Stimulated activated CD4-positive, alpha-beta T cell treated with anti-CD3 and anti-CD28 coated beads, Interleukin-12 subunit alpha, Interleukin-12 subunit beta, amount 100 ng/mL, for 24 hours (primary cell): Measurements from ENCODE around the gene USP3.
"Not testable (repeated sequence)": the region's sequence is repeated elsewhere in the genome, so short reads cannot be mapped to it uniquely, and the experiment has no call there.

Experiments
- DNase-seq, 2 experiments: peaks; one replicate each; pipeline ENCODE4 v3.0.0-alpha.2; 2020; ENCODE audit warnings: low read depth in 2 of 2

The USP3 gene

DNA sequence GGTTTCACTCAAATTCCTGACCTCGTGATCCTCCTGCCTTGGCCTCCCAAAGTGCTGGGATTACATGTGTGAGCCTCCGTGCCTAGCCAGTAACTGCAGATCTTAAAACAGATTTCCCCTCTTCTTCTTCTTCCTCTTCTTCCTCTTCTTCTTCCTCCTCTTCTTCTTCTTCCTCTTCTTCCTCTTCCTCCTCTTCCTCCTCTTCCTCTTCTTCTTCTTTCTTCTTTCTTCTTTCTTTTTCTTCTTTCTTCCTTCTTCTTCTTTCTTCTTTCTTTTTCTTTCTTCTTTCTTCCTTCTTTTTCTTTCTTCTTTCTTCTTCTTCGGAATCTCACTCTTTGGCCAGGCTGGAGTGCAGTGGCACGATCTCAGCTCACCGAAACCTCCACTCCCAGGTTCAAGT is 7.8 kb downstream of the USP3 start:
- no peak for DNase-seq

DNA sequence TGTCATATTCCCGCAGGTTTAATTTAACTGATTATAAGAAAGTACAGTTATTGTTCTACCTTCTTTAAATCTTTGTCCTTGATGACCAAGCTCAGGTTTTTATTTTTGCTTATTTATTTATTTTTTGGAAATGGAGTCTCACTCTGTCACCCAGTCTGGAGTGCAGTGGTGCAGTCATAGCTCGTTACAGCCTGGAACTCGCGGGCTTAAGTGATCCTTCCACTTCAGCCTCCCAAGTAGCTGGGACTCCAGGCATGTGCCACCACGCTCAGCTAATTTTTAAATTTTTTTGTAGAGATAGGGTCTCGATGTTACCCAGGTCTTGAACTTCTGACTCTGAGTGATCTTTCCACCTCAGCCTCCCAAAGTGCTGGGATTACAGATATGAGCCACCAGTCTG is 8.9 kb downstream of the USP3 start:
- DNase-seq, result no peak

DNA sequence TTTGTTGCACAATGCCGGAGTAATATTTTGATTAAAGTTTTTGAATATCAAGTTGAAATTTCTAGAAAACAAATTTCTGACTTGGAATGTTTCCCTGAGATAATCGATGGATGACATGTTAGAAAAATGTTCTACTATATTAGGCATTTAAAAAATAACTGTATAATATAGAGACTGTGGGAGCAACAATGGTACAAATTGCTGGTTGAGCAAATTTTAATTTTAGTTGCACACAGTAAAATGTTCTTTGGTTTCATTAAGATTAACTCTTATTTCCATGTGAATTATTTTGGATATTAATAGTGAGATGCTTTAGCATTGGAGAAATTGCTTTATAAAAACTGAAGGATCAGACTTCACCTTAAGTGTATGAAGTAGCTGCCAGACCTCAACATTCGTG is 9.3 kb downstream of the USP3 start:
- no peak for DNase-seq

DNA sequence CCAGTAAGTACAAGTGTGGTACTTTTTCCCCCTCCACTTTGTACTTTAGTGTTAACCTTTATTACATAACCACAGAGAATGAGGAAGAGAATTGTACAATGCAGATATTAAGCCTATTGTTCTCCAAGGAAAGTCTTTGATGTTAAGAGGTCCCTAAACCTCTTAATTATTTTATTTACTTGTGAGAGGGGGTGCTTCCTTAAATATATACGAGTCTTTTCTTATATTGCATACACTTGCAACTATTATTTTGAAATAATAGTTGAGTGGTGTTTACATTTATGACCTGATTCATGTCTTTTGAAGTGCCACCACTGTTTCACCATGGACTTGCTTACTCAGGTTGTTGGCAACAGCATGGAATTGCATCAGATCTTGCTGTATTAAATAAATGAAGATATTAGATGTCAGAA is 10.1 kb downstream of the USP3 start:
- no peak for DNase-seq

DNA sequence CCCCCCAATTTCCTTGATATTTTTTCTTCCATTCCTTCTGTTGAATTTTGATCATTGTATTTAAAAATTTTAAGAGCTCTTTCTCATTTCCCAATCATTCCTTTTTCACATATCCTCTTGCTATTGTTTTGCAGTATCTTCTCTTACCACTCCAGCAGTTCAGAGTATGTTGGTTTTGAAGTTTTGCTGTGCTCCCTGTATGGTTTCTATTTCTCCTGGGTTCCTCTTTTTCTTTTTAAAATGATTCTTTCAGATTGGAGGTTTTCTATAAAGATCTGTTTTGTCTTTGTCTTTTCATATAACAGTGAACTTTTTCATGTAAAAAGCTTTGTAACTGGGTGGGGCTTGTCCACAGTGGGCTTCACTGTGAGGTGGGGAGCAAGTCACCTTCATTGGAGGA is 12.8 kb downstream of the USP3 start:
- no peak for DNase-seq

GRCh38 chr15:63517628-63518027 is 13.2 kb downstream of the USP3 start:
- DNase-seq, result no peak

DNA sequence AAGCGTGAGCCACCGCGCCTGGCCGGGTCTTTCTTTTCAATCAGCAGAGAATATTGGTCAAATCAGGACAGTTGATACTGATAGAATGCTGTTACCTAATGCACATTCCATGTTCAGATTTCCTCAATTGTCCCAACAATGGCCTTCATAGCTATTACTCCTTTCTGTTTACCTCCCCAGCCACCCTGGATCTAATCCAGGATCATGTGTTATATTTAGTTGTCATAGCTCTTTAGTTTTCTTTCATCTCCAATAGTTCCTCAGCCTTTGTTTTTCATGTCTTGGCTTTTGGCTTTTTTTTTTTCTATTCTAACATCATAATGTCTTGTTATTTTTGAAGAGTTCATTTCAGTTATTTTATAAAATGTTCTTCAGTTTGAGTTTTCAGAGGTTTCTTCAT is 14.6 kb downstream of the USP3 start:
- DNase-seq, result no peak

DNA sequence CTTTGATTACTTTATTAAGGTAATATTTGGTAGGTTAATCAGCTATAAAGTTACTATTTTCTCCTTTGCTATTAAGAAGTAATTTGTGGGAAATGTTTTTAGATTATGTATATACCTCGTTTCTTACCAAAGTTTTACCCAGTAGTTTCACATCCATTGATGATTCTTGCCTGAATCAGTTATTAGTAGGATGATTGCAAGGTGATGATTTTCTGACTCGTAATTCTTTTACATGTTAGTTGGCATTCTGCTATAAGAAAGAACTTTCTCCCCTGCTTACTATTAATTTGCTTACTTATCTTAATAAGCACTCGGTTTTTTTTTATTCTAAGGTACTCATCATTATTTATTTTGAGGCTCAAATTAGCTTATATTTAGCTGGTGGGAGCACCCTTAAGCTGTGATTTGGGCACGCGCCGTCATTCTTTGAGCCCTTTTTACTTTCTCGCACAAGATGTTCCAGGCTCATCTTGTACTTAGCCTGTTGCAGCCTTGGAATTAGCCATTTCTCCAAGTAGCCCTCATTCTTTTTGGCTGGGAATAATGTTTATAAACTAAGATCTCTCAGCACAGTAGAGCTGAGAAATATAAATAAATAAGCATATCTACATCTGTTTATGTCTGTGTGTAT is 15.3 kb downstream of the USP3 start:
- no peak for DNase-seq

- not testable (repeated sequence) for DNase-seq
Measured at GRCh38 chr15:63520462-63520861, 16.1 kb downstream of the USP3 start.

- no peak for DNase-seq
Measured at GRCh38 chr15:63522225-63522578, 17.8 kb downstream of the USP3 start.

GRCh38 chr15:63523306-63523990 is 19.1 kb downstream of the USP3 start:
- no peak for DNase-seq

DNA sequence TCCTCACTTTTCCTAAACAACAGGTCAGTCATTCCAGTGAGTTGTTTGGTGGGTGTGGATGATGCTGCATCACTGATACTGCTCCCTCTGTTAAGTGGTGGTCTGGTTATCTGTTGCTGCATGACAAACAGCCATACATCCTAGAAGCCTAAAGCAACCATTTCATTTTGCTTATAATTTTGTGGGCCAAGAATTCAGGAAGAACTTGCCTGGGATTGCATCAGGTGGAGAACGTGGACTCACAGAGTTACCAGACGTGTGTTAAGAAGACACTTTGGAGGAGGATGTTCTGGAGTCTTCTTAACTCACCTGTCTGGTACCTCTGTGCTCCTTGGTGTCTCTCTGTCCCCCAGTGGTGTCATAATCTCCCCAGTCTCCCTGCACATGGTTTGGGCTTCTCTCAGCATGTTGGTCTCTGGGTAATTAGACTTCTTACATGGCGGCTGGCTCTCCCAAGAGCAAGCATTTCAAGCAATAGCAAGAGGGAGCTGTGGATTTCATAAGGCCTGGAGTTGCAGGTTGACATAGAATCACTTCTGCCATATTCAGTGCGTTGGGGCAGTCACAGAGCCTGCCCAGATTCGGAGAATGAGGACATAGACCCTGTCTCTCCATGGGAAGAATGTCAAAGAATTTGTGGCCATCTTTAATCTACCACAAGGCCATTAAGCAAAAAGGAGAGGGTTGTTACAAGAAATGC is 20.1 kb downstream of the USP3 start:
- no peak for DNase-seq

GRCh38 chr15:63526401-63526800 is 22.0 kb downstream of the USP3 start:
- DNase-seq, result no peak

DNA sequence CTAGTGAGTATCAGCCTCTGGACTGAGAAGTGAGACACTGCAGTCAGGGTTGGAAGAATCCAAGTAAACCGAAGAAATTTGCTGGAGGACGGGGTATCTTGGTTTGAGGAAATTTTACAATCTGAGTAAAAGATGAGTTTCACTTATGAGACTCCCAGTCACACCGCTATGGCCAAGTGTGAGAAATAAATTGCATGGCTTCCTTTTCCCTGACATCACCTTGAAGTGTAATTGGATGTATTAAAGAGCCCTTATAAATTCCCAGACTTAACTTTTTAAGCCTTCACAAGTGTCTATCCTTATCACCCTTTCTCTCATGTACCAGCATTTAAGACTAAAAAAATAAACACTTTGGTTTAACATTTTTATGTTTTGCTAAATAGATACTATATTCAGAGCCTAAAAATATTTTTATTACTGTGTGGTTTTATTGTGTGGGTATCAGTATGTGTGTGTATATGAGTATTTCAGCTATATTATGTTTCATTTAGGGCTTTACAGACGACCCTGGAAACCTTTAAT is 23.8 kb downstream of the USP3 start:
- no peak for DNase-seq

DNA sequence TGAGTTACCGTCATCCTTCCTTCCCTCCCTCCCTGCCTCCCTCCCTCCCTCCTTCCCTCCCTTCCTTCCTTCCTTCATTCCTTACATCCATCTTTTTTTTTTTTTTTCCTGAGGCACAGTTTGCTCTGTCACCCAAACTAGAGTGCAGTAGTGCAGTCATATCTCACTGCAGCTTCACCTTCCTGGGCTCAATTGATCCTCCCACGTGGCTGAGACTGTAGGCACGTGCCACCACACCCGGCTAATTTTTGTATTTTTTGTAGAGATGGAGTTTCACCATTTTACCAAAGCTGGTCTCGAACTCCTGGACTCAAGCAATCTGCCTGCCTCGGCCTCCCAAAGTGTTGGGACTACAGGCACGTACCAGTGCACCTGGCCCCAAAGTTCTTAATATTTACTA is 25.8 kb downstream of the USP3 start:
- peak in 1 of 2 experiments; percentile 13 for DNase-seq

GRCh38 chr15:63530752-63531299 is 26.4 kb downstream of the USP3 start:
- no peak for DNase-seq

GRCh38 chr15:63531586-63531985 is 27.2 kb downstream of the USP3 start:
- no peak for DNase-seq

DNA sequence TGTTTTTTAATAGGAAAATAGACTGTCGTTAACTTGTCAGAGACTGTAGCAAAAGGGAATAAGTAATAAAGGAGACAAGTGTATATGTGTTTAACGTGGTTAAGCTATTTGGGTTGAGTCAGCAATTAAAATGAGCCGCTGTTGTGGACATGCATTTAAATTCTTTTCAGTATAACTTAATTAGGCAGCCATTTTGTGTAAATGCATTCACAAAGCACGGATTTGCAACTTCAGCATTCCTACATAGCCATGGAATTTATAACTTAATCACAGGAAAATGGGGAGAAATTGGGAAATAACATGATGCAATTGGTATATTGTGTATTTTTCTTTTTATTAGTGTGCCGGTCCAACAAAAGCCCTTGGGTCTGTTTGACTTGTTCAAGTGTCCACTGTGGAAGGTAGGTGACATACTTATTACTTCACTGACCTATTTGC is 27.9 kb downstream of the USP3 start:
- DNase-seq, result no peak

- DNase-seq, result not testable (repeated sequence)
Measured at GRCh38 chr15:63534888-63535287, 30.5 kb downstream of the USP3 start.

DNA sequence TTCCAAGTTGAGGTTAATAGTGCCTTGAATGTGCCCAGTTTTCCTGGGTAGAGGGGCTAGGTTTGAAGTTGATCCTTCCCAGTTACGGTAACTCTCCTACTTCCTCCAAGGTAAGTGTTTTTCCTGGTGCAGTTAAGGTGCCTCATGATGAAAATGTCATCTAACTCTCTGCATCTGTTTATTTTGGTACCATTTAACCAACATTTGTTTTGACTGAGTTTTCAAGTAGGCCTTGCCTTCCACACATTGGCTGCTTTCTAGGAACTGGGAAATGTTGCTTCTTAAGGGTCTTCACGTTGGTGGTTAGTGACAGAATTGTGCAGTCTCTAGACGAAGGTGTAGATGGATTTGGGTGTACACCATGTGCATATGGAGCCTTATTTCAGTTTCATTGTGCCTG is 31.3 kb downstream of the USP3 start:
- DNase-seq, result no peak

DNA sequence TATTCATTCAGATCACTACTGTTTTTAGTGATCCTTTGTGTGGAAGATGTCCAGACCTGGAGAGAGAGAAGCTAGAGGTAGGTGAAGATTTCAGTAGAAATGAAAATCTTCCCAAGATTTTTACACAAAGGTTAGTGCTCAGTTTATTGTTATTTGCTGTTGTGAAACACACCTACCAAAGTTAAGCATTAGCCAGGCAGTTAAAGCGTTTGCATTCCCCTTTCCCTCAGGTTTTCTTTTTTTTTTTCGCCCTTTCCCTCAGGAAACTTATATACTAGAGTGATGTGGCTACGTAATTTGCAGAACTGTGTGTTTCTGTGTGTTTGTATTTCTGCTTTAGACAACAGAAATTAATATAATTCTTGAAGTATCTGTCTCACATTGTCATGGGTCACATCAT is 34.5 kb downstream of the USP3 start:
- no peak for DNase-seq

GRCh38 chr15:63539521-63539920 is 35.1 kb downstream of the USP3 start:
- DNase-seq, result no peak

DNA sequence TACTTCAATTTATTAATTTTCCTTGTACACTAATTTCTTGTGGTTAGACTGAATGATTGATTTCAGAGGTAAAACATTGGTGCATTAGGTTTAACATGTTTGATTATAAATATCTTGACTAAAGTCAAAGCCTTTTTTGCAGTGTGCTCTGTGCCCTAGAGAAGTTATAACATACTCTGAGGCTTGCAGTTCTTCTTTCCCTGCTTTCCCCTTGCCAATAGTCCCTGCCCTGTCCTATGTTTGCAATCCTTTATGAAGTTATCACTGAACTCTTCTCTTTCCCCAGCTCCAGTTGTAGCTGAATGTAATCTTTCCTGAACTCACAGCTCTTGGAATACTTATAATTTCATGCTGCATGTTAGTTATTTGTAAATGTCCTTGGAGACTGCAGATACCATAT is 35.6 kb downstream of the USP3 start:
- DNase-seq, result no peak
